Measurements from ENCODE around the gene NGEF.

DNA sequence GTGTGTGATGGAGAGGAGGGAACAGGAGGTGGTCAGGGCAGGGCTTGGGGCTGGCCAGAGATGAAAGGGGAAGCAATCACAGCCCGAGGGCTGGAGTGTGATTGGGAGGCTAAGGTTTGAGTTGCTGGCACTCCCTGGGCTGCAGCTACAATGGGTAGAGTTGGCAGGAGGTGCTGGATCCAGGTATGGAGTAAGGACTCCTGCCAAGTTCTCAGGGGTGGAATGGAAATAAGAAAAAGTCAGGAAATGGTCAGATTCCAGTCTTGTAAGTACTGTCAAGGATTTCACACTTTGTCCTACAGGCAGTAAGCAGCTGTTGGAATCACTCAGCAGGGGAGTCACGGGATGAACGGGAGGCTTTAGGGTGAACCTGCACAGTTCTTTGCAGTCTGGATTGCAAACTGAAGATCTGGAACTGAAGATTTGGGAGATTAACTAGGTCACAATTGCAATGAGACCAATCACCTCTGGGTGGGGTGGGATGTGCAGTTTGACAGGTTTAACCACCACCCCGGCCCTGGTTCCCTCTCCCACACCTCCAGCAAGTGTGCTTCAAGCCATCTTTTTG, 36.2 kb upstream of the NGEF start:
- TF ChIP-seq, protein P1, sequence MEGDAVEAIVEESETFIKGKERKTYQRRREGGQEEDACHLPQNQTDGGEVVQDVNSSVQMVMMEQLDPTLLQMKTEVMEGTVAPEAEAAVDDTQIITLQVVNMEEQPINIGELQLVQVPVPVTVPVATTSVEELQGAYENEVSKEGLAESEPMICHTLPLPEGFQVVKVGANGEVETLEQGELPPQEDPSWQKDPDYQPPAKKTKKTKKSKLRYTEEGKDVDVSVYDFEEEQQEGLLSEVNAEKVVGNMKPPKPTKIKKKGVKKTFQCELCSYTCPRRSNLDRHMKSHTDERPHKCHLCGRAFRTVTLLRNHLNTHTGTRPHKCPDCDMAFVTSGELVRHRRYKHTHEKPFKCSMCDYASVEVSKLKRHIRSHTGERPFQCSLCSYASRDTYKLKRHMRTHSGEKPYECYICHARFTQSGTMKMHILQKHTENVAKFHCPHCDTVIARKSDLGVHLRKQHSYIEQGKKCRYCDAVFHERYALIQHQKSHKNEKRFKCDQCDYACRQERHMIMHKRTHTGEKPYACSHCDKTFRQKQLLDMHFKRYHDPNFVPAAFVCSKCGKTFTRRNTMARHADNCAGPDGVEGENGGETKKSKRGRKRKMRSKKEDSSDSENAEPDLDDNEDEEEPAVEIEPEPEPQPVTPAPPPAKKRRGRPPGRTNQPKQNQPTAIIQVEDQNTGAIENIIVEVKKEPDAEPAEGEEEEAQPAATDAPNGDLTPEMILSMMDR (IDR thresholded peaks at IDR 0.05; ENCODE audit: insufficient read depth, low read length) = no peak
- no peak for TF ChIP-seq POLR2AphosphoS5 (IDR thresholded peaks at IDR 0.05; ENCODE audit: low read depth)
